ENCODE data around the gene FOXO3.

The FOXO3 gene

DNA sequence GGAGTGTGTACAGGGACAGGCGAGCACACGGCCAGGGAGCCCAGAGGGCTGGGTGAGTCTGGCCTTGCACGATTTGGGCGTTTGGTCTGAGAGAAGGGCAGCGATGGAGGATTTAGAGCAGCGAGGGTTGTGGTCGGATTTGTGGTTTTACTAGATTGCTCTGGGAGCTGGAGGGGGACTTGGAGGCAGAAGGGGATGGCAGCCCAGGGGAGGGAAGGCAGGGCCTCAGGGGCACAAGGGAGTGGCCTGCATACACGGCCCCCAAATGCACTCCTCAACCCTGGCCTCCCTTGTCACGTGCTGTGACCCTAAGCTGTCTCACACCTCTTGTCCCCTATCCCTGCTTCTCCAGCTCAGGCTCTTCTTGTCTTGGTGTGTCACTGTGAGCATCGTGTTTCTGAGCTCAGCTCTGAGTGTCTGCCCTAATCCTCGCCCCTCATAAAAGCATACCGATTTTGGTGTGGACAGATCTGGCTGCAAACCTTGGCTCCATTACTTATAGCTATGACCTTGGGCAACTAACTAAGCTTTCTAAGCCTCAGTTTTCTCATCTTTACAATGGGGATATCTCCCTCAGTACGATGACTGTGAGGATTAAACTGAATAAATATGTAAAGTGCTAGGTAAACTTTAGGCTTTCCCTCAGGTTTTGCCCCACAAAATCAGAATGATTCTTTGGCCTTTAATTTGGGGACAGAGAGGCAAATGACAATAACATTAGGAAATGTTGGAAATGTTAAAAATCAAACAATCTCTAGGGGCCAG lies 167.4 kb downstream of the FOXO3 start:
- H3K4me3 ChIP-seq (replicated peaks in 1 of 2; ENCODE audit: low read depth in 2 of 2, low read length in 2 of 2): no peak overlapping the region
- DNase-seq (ENCODE audit: low read depth in 2 of 2): no peak
- TF ChIP-seq, protein P1, sequence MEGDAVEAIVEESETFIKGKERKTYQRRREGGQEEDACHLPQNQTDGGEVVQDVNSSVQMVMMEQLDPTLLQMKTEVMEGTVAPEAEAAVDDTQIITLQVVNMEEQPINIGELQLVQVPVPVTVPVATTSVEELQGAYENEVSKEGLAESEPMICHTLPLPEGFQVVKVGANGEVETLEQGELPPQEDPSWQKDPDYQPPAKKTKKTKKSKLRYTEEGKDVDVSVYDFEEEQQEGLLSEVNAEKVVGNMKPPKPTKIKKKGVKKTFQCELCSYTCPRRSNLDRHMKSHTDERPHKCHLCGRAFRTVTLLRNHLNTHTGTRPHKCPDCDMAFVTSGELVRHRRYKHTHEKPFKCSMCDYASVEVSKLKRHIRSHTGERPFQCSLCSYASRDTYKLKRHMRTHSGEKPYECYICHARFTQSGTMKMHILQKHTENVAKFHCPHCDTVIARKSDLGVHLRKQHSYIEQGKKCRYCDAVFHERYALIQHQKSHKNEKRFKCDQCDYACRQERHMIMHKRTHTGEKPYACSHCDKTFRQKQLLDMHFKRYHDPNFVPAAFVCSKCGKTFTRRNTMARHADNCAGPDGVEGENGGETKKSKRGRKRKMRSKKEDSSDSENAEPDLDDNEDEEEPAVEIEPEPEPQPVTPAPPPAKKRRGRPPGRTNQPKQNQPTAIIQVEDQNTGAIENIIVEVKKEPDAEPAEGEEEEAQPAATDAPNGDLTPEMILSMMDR (IDR thresholded peaks at IDR 0.05; ENCODE audit: low read depth, low read length): no peak

DNA sequence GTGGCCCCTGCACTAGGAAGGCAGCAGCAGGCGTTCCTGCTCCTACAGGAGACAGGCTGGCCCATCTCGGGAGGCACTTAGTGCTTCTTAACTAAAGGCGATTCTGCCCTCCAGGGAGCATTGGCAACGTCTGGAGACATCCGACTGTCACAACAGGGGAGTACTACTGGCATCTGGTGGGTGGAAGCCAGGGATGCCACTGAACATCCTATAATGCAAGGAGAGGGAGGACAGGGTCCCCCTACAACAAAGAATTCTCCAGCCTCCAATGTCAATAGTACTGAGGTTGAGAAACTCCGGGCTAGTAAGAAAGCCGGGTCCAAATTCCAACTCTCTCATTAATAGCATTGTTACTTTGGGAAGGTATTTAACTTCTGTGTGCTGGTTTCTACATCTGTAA lies 168.1 kb downstream of the FOXO3 start:
- TF ChIP-seq, protein P1 (IDR thresholded peaks at IDR 0.05; ENCODE audit: low read depth, low read length): no peak
- H3K4me3 ChIP-seq (replicated peaks in 1 of 2; ENCODE audit: low read depth in 2 of 2, low read length in 2 of 2): no peak overlapping the region
- no peak for DNase-seq (ENCODE audit: low read depth in 2 of 2)

DNA sequence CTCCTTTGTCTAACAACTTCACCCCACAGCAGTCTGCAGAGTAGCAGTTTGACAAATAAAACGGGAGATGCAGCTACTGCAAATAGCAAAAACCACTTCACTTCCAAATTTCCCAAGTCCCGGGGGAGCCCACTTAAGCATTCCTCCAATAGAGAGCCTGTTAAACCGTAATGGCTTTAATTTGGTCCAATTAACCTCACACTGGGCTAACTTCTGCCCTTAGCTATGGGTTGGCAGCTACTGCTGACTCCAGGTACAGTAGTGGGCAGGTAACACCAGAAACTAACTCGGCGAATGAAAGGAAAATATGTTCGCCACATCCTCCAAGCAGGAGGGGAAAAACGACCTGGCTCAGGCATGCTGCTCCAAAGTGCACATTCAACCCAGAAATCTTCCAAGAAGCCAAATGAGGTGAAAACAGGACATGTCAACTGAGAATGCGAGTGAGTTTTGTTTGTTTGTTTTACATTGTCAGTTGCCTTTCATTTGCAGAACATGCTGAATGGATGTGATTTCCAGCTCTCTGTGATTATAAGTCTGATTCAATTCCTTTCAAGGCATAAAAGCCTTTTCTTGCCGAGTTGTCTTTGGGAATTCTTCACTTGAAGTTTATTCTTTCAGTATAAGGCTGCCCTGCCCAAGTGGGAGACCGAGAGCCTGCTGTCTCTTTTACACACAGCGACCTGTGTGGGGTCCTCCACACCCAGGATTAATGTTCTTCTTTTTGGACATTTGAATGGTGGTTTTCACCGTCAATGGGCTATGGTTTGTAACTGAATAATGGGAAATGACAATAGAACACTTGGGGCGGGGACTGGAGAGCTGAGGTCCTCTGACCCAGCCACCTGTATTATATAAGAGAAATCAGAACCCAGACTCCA lies 170.2 kb downstream of the FOXO3 start:
- no peak for DNase-seq (ENCODE audit: low read depth in 2 of 2)
- TF ChIP-seq, protein P1 (IDR thresholded peaks at IDR 0.05; ENCODE audit: low read depth, low read length): no peak
- H3K4me3 ChIP-seq (replicated peaks in 1 of 2; ENCODE audit: low read depth in 2 of 2, low read length in 2 of 2): no peak overlapping the region

DNA sequence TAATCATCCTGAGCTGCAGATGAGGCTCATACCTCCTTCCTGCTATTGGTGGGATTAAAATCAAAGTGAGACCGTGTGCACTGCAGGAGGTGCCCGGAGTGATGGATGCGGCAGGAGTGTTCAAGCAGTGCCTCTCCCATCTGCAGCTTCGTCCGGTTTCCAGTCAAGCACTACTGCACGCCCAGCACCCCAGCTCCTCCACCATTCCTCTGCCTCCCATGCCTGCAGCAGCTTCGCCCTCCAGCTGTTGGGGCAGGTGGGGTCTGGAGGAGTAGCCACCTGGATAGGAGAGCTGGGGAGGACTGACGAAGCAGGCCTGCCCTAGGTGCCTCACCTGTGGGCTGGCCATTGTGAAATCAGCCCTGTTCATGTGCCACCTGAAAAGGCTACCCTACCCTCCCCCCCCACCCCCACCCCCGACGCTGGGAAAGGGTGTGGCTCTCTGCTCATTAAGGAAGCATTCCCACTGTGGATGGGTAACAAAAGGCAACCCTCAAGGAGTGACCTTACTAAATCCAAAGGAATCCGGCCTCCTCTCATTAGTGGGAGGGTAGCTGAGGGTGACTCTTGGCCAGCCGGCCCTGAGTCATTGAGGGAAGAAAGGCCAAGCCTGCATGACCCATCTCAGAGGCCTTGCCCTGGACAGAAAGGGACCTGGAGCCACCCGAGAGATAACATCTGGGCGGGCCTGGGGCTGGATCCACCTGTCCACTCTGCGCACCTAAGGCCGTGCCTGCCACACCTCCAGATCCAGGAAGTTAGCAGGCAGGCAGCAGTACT lies 171.6 kb downstream of the FOXO3 start:
- H3K4me3 ChIP-seq (replicated peaks in 1 of 2; ENCODE audit: low read depth in 2 of 2, low read length in 2 of 2): no peak overlapping the region
- DNase-seq (ENCODE audit: low read depth in 2 of 2): peak in 1 of 2 donors; percentile 72
- TF ChIP-seq, protein P1 (IDR thresholded peaks at IDR 0.05; ENCODE audit: low read depth, low read length): no peak

DNA sequence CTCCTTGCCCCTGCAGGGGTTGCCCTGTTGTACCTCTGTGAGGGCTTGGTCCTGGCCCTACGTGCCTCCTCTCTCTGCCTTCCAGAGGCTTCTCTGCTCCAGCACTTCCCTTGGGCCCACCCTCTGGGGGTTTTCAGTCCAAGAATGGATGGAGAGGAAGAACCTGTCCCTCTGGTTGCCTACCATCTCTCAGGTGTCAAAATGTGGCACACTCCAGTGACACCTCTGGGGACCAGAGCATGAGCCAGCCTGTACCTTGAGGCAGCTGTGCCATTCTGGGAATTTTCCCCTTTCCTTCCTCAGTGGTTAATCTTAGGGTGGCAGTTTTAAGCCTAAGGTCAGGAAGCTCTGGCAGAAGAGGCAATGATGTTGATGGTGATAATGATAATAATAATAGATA lies 172.3 kb downstream of the FOXO3 start:
- TF ChIP-seq, protein P1 (IDR thresholded peaks at IDR 0.05; ENCODE audit: low read depth, low read length): no peak
- H3K4me3 ChIP-seq (replicated peaks in 1 of 2; ENCODE audit: low read depth in 2 of 2, low read length in 2 of 2): no peak overlapping the region
- DNase-seq (ENCODE audit: low read depth in 2 of 2): no peak

DNA sequence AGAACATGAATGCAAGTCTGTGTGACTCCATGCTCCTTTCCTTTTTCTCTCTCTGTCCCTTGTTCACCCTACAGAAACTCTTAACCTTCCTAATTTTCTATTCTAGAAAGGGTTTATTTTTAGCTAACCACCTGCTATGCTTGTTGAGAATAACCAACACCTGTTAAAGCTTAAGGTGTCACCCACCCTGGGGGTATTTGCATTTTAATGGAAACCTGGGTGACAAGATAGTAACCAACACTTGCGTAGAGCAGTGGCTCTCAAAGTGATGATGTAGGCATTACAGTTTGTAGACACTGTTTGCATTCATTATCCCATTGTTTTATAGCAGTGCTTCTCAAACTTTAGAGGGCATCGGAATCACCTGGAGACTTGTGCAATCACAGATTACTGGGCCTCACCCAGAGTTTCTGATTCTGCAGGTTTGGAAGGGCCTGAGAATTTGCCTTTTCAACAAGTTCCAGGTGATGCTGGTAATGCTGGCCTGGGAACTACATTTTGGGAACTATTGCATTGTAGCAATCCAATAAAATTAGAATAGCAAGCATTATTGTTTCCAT lies 173.1 kb downstream of the FOXO3 start:
- TF ChIP-seq, protein P1 (IDR thresholded peaks at IDR 0.05; ENCODE audit: low read depth, low read length): no peak
- DNase-seq (ENCODE audit: low read depth in 2 of 2): no peak
- H3K4me3 ChIP-seq (replicated peaks in 1 of 2; ENCODE audit: low read depth in 2 of 2, low read length in 2 of 2): no peak overlapping the region

All from cardiac fibroblast (primary cell).